Suprapubic skin (tissue), 3 donors: ENCODE measurements around the gene CYREN.

Experiments used
- CTCF ChIP-seq, 2 donors: fragments of 200-600 bp in 1 of 2; fragments of 450-650 bp in 1 of 2; sonication (generic) in 1 of 2; IDR thresholded peaks; one replicate each; pipeline ENCODE4 v1.5.1; 2016 to 2019; ENCODE audit warnings: antibody characterized with exemption in 2 of 2, mild to moderate bottlenecking in 1 of 2, moderate library complexity in 1 of 2
- POLR2AphosphoS5 ChIP-seq, 3 donors: sonication (generic); formaldehyde crosslinking; IDR thresholded peaks; one replicate each; pipeline ENCODE4 v1.6.1; 2017; ENCODE audit warnings: antibody characterized with exemption in 3 of 3

GRCh38 chr7:135208102-135208793 is 37.7 kb upstream of the CYREN start:
- TF ChIP-seq CTCF (IDR thresholded peaks at IDR 0.05), result no peak
- no peak for TF ChIP-seq POLR2AphosphoS5 (IDR thresholded peaks at IDR 0.05)
